ENCODE data around the gene MEST.

DNA sequence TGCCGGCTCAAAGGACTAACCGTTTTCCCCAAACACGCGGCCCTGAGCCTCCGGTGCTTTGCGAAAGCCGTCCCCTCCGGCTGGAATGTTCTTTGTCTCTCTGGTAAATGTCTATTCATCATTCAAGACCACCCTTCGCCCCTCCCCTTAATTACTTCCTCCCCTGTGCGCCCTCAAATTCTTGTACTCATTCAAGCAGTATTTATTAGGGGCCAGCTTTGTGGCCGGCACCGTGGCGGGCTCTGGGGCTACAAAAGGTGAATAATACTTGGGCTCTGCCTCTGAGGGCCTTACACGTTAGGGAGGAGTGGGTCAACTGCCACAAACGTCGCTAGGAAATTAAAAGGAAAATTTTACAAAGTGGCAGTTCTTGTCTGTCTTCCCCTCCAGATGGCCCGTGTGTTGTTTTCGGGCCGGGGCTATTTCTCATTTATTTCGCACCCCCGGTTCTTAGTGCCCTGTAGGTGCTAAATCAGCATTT is 1.5 kb upstream of the MEST start:
- TF ChIP-seq, protein P1, sequence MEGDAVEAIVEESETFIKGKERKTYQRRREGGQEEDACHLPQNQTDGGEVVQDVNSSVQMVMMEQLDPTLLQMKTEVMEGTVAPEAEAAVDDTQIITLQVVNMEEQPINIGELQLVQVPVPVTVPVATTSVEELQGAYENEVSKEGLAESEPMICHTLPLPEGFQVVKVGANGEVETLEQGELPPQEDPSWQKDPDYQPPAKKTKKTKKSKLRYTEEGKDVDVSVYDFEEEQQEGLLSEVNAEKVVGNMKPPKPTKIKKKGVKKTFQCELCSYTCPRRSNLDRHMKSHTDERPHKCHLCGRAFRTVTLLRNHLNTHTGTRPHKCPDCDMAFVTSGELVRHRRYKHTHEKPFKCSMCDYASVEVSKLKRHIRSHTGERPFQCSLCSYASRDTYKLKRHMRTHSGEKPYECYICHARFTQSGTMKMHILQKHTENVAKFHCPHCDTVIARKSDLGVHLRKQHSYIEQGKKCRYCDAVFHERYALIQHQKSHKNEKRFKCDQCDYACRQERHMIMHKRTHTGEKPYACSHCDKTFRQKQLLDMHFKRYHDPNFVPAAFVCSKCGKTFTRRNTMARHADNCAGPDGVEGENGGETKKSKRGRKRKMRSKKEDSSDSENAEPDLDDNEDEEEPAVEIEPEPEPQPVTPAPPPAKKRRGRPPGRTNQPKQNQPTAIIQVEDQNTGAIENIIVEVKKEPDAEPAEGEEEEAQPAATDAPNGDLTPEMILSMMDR (IDR thresholded peaks at IDR 0.05 in 2 of 3, conservative IDR thresholded peaks at IDR 0.05 in 1 of 3; ENCODE audit: borderline replicate concordance in 1 of 3, insufficient read depth in 1 of 3, low read depth in 2 of 3, low read length in 2 of 3): no peak
- TF ChIP-seq POLR2A (IDR thresholded peaks at IDR 0.05; ENCODE audit: borderline replicate concordance, extremely low read depth, insufficient read depth, insufficient read length) (no peak), POLR2AphosphoS5 (IDR thresholded peaks at IDR 0.05; ENCODE audit: low read depth, low read length) (no peak), SRF (IDR thresholded peaks at IDR 0.05; ENCODE audit: low read depth) (no peak), RAD21 (IDR thresholded peaks at IDR 0.05; ENCODE audit: low read depth) (no peak), CBX3 (IDR thresholded peaks at IDR 0.05; ENCODE audit: low read depth) (no peak), YY1 (IDR thresholded peaks at IDR 0.05; ENCODE audit: extremely low read depth, insufficient replicate concordance, low read depth, low read length) (no peak), FOSL1 (IDR thresholded peaks at IDR 0.05; ENCODE audit: low read depth) (no peak), ZFX (IDR thresholded peaks at IDR 0.05) (no peak), EZH2 (IDR thresholded peaks at IDR 0.05) (no peak), EGR1 (IDR thresholded peaks at IDR 0.05; ENCODE audit: low read depth) (no peak)
- TF ChIP-seq, protein P2, sequence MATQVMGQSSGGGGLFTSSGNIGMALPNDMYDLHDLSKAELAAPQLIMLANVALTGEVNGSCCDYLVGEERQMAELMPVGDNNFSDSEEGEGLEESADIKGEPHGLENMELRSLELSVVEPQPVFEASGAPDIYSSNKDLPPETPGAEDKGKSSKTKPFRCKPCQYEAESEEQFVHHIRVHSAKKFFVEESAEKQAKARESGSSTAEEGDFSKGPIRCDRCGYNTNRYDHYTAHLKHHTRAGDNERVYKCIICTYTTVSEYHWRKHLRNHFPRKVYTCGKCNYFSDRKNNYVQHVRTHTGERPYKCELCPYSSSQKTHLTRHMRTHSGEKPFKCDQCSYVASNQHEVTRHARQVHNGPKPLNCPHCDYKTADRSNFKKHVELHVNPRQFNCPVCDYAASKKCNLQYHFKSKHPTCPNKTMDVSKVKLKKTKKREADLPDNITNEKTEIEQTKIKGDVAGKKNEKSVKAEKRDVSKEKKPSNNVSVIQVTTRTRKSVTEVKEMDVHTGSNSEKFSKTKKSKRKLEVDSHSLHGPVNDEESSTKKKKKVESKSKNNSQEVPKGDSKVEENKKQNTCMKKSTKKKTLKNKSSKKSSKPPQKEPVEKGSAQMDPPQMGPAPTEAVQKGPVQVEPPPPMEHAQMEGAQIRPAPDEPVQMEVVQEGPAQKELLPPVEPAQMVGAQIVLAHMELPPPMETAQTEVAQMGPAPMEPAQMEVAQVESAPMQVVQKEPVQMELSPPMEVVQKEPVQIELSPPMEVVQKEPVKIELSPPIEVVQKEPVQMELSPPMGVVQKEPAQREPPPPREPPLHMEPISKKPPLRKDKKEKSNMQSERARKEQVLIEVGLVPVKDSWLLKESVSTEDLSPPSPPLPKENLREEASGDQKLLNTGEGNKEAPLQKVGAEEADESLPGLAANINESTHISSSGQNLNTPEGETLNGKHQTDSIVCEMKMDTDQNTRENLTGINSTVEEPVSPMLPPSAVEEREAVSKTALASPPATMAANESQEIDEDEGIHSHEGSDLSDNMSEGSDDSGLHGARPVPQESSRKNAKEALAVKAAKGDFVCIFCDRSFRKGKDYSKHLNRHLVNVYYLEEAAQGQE (IDR thresholded peaks at IDR 0.05; ENCODE audit: low read depth): no peak
- TF ChIP-seq, protein P3, sequence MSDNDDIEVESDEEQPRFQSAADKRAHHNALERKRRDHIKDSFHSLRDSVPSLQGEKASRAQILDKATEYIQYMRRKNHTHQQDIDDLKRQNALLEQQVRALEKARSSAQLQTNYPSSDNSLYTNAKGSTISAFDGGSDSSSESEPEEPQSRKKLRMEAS (IDR thresholded peaks at IDR 0.05): no peak
- TF ChIP-seq, protein P4, sequence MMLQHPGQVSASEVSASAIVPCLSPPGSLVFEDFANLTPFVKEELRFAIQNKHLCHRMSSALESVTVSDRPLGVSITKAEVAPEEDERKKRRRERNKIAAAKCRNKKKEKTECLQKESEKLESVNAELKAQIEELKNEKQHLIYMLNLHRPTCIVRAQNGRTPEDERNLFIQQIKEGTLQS (IDR thresholded peaks at IDR 0.05): no peak

Measured in HCT116 (cell line).